Muscle layer of colon (tissue), 2 donors: ENCODE measurements around the gene ITGA3.

Experiments used
- H3K27ac ChIP-seq: one replicate; pipeline ENCODE4 v1.7.0; 2013; ENCODE audit warnings: low read depth, mild to moderate bottlenecking, low read length, moderate library complexity
- H3K27me3 ChIP-seq, 2 donors: one replicate each; pipeline ENCODE4 v1.7.0; 2013; ENCODE audit warnings: low read length in 2 of 2, mild to moderate bottlenecking in 2 of 2; ENCODE audit not compliant: insufficient read depth in 2 of 2, control insufficient read depth in 1 of 2
- H3K36me3 ChIP-seq: one replicate; pipeline ENCODE4 v1.7.0; 2013; ENCODE audit warnings: mild to moderate bottlenecking, low read length; ENCODE audit not compliant: insufficient read depth
- H3K4me1 ChIP-seq: one replicate; pipeline ENCODE4 v1.7.0; 2013; ENCODE audit warnings: mild to moderate bottlenecking, low read length; ENCODE audit not compliant: insufficient read depth
- H3K4me3 ChIP-seq, 2 donors: one replicate each; pipeline ENCODE4 v1.7.0; 2013; ENCODE audit warnings: low read length in 2 of 2, low read depth in 1 of 2, mild to moderate bottlenecking in 1 of 2, moderate library complexity in 1 of 2
- H3K9ac ChIP-seq: one replicate; pipeline ENCODE4 v1.7.0; 2013; ENCODE audit warnings: low read length
- H3K9me3 ChIP-seq: one replicate; pipeline ENCODE4 v1.7.0; 2013; ENCODE audit warnings: mild to moderate bottlenecking, low read length
- donor health status: abdominal sarcoma.
- donor health status: Adenocarcinoma of cecum.

Gene ITGA3

GRCh38 chr17:50107790-50108414 is 52.0 kb downstream of the ITGA3 start:
- no peaks in the 10 kb centered on the region for H3K9me3 ChIP-seq
- peaks cover 65% of the 10 kb centered on the region for H3K36me3 ChIP-seq
- H3K27me3 ChIP-seq = no peaks in the 10 kb centered on the region
- H3K4me1 ChIP-seq = peaks cover 26% of the 10 kb centered on the region
- H3K4me3 ChIP-seq = no peak overlapping the region
- H3K9ac ChIP-seq = no peak overlapping the region
- H3K27ac ChIP-seq = no peak overlapping the region

DNA sequence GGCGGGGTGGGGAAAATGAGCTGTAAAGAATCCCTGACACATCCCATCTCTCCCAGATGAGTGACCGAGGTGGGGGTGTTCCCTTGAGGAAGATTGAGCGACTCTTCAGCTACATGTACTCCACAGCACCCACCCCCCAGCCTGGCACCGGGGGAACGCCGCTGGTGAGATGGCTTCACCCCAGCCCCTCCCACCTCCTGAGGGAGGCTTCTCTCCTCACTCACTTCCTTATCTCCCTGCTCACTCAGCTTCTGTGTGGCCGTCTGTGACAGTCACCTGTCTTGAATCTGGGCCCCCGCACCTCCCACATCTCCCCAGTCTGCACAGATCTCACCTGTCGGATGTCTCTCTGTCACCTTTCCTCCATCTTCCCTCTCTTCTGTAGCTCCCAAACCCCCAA is 52.6 kb downstream of the ITGA3 start:
- no peak overlapping the region for H3K4me3 ChIP-seq
- H3K9ac ChIP-seq = no peak overlapping the region
- H3K27ac ChIP-seq = no peak overlapping the region
- H3K4me1 ChIP-seq = peaks cover 26% of the 10 kb centered on the region
- H3K27me3 ChIP-seq = no peaks in the 10 kb centered on the region
- H3K9me3 ChIP-seq = no peaks in the 10 kb centered on the region
- peaks cover 58% of the 10 kb centered on the region for H3K36me3 ChIP-seq

- H3K36me3 ChIP-seq = peaks cover 54% of the 10 kb centered on the region
- no peaks in the 10 kb centered on the region for H3K9me3 ChIP-seq
- peaks cover 25% of the 10 kb centered on the region for H3K4me1 ChIP-seq
- no peaks in the 10 kb centered on the region for H3K27me3 ChIP-seq
- H3K4me3 ChIP-seq = no peak overlapping the region
- no peak overlapping the region for H3K27ac ChIP-seq
- no peak overlapping the region for H3K9ac ChIP-seq
Measured at GRCh38 chr17:50109207-50109606, 53.3 kb downstream of the ITGA3 start.

- no peaks in the 10 kb centered on the region for H3K9me3 ChIP-seq
- no peak overlapping the region for H3K27ac ChIP-seq
- H3K27me3 ChIP-seq = no peaks in the 10 kb centered on the region
- no peak overlapping the region for H3K9ac ChIP-seq
- peaks cover 53% of the 10 kb centered on the region for H3K36me3 ChIP-seq
- H3K4me1 ChIP-seq = peaks cover 25% of the 10 kb centered on the region
- H3K4me3 ChIP-seq = no peak overlapping the region
Measured at GRCh38 chr17:50109785-50110184, 53.9 kb downstream of the ITGA3 start.

- H3K9me3 ChIP-seq = no peaks in the 10 kb centered on the region
- peaks cover 25% of the 10 kb centered on the region for H3K4me1 ChIP-seq
- no peak overlapping the region for H3K9ac ChIP-seq
- peak overlapping the region; percentile 83 for H3K27ac ChIP-seq
- no peaks in the 10 kb centered on the region for H3K27me3 ChIP-seq
- H3K36me3 ChIP-seq = peaks cover 44% of the 10 kb centered on the region
- no peak overlapping the region for H3K4me3 ChIP-seq
Measured at GRCh38 chr17:50110591-50111349, 54.9 kb downstream of the ITGA3 start.

DNA sequence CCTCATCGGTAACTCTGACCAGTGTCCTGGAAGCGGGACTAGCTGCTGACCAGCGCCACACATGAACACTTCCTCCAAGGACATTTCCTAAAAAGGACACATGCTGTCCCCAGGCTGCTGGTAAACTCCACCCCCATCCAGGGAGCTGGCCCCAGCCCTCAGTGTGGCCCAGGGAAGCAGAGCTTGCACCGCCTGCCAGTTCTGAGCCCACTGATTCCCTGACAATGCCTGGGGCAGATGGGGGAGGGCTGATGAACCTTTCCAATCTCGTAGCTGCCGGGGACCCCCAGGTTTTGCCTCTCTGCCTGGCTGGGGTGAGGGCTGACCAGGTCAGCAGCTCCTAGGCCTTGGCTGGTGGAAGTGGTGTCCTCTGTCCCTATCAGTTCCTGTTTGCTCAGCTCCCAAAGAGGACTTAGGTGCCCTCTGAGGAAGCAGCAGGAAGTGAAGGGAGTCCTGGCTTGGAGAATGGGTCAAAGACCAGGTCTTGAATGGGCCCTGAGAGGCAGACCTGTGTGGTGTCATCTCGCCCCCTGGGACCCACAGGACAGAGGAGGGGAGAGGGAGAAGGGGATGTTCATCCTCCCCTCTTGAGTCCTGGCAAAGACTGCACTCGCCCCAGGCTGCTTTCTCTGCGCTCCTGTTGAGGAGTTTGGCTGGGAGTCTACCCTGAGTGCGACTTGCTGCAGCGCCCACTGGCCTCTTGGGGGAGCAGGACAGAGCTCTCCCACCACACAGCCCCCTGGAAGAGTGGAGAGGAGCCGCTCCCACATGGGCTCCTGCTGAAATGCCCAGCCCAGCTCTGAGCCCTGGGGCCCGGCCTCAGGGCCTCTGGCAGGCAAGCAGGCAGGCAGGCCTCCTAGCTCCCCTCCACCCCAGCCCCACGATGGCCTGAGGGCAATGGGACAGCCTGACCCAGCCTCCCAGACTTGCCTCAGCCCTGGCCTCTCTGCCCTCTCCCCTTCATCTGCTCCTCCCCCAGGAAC is 56.1 kb downstream of the ITGA3 start:
- H3K4me1 ChIP-seq = peaks cover 25% of the 10 kb centered on the region
- peak overlapping the region; percentile 17 for H3K9ac ChIP-seq
- H3K9me3 ChIP-seq = no peaks in the 10 kb centered on the region
- H3K36me3 ChIP-seq = peaks cover 32% of the 10 kb centered on the region
- peak overlapping the region; percentile 83 for H3K27ac ChIP-seq
- peaks cover 0 to under 1% of the 10 kb centered on the region in 2 donors for H3K27me3 ChIP-seq
- H3K4me3 ChIP-seq = no peak overlapping the region

GRCh38 chr17:50112694-50113093 is 56.8 kb downstream of the ITGA3 start:
- peaks cover 26% of the 10 kb centered on the region for H3K36me3 ChIP-seq
- peak overlapping the region; percentile 83 for H3K27ac ChIP-seq
- H3K4me1 ChIP-seq = peaks cover 29% of the 10 kb centered on the region
- H3K4me3 ChIP-seq = no peak overlapping the region
- H3K9ac ChIP-seq = no peak overlapping the region
- H3K27me3 ChIP-seq = peaks cover 0 to 8% of the 10 kb centered on the region in 2 donors
- no peaks in the 10 kb centered on the region for H3K9me3 ChIP-seq

GRCh38 chr17:50113624-50114320 is 57.9 kb downstream of the ITGA3 start:
- no peak overlapping the region for H3K27ac ChIP-seq
- H3K9me3 ChIP-seq = no peaks in the 10 kb centered on the region
- no peak overlapping the region for H3K4me3 ChIP-seq
- peaks cover 30% of the 10 kb centered on the region for H3K4me1 ChIP-seq
- no peak overlapping the region for H3K9ac ChIP-seq
- peaks cover 16% of the 10 kb centered on the region for H3K36me3 ChIP-seq
- H3K27me3 ChIP-seq = peaks cover 0 to 8% of the 10 kb centered on the region in 2 donors

GRCh38 chr17:50114401-50114800 is 58.5 kb downstream of the ITGA3 start:
- Histone ChIP-seq H3K4me3 (no peak overlapping the region), H3K27ac (peak overlapping the region; percentile 14), H3K4me1 (peaks cover 30% of the 10 kb centered on the region), H3K9me3 (no peaks in the 10 kb centered on the region), H3K9ac (no peak overlapping the region), H3K27me3 (peaks cover 0 to 8% of the 10 kb centered on the region in 2 donors), H3K36me3 (peaks cover 9% of the 10 kb centered on the region)

GRCh38 chr17:50114849-50115357 is 59.0 kb downstream of the ITGA3 start:
- H3K27me3 ChIP-seq = peaks cover 0 to 8% of the 10 kb centered on the region in 2 donors
- peaks cover 30% of the 10 kb centered on the region for H3K4me1 ChIP-seq
- no peaks in the 10 kb centered on the region for H3K9me3 ChIP-seq
- H3K9ac ChIP-seq = no peak overlapping the region
- no peak overlapping the region for H3K4me3 ChIP-seq
- H3K36me3 ChIP-seq = peaks cover 4% of the 10 kb centered on the region
- H3K27ac ChIP-seq = no peak overlapping the region
